ENCODE results near the gene TEDC1. TPM values are rescaled to one million over a fixed set of nuclear protein-coding genes. Genes with fewer than 3 reads are reported as not detected.

TEDC1 gene
- polyA plus RNA-seq, 3 donors = 4.6 to 8.1 (median 6.6) TPM

DNA sequence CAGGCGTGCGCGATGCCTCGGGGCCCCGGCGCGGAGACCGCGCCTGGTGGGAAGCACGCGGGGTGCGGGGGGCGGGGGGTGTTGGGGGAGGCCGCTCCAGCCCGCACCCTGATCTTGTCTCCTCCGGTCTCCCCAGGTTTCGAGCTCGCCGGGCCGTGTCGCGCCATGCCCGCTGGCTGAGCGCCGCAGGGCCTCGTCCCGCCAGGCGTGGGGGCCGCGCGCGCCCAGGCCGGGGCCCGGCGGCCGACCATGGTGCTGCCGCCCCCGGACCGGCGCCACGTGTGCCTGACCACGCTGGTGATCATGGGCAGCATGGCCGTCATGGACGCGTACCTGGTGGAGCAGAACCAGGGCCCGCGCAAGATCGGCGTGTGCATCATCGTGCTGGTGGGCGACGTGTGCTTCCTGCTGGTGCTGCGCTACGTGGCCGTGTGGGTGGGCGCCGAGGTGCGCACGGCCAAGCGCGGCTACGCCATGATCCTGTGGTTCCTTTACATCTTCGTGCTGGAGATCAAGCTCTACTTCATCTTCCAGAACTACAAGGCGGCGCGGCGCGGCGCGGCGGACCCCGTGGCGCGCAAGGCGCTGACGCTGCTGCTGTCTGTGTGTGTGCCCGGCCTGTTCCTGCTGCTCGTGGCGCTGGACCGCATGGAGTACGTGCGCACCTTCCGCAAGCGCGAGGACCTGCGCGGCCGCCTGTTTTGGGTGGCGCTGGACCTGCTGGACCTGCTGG lies 37.7 kb downstream of the TEDC1 start:
- H3K27ac ChIP-seq (ENCODE audit: low read depth, low read length) = no peak overlapping the region
- WGBS, 3 donors = 13 to 29% (median 14%) methylated on average over 72 to 89 of the region's 89 CpGs

DNA sequence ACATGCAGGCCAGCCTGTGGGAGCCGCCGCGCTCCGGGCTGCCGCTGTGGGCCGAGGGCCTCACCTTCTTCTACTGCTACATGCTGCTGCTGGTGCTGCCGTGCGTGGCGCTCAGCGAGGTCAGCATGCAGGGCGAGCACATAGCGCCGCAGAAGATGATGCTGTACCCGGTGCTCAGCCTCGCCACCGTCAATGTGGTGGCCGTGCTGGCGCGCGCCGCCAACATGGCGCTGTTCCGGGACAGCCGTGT lies 38.2 kb downstream of the TEDC1 start:
- no peak overlapping the region for H3K27ac ChIP-seq (ENCODE audit: low read depth, low read length)
- WGBS, 3 donors = 32 to 58% (median 42%) methylated on average over 20 to 24 of the region's 24 CpGs

DNA sequence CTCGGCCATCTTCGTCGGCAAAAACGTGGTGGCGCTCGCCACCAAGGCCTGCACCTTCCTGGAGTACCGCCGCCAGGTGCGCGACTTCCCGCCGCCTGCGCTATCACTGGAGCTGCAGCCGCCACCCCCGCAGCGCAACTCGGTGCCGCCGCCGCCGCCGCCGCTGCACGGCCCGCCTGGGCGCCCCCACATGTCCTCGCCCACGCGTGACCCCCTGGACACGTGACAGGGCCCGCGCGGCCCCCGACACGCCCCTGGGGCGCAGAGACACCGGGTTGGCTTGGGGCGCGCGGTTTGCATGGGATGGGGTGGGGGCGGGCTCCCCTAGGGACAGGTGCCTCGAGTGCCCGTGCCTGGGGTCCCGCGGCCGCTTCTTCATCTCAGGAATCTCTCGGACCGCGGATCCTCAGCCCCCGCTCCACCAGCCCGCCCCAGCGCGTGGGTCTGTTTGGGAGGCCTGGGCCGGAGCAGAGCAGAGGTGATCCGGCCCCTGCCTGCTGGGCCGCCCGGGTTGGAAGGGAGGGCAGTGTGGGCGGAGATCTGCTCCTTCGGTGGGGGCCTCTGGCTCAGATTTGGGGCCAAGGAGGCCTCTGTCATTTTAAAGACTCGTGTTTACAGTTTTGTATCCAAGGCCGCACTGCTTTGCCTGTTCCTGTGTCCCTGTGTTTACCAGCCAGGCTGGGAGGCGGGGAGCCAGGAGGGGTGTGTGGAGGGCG lies 38.7 kb downstream of the TEDC1 start:
- WGBS, 3 donors = 35 to 65% (median 35%) methylated on average over 54 to 63 of the region's 63 CpGs
- H3K27ac ChIP-seq (ENCODE audit: low read depth, low read length) = no peak overlapping the region

DNA sequence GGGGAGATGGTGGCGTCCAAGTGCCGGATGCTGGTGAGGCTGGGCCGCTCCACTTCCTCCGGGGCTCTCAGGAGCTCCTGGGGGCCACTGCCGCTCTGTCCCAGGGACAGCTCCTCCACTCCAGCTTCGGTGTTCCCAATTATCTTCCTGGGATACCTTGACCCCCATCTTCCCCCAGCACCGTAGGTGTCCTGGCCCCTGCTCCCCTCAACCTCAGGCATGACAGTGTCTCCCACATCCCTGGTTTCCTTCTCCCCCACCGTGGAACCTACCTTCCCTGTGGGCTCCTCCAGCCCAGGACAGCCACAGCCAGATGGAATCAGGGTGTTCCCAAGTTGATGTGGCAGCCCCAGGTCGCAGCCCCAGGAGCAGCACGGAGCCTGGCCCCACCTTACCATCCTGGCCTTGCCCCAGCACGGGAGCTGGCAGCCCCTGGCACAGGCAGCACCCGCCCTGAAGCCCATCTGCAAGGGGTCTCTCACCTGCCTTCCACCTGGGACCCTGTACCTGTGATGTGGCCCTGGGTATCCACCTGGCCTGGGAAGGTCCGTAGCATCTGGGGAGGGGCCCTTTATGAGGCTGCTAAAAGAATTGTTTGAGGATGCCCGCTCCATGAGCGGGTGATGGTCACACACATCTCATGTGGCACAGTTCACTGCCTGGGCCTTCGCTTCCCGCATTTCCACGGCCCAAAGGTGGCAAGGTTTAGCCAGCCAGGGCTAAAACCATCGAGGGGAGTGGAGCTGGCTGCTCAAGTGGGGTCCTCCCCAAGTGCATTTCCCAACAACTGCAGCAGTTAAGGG lies 39.4 kb downstream of the TEDC1 start:
- 61 to 78% (median 75%) methylated on average over 19 of the region's 19 CpGs for WGBS, 3 donors
- no peak overlapping the region for H3K27ac ChIP-seq (ENCODE audit: low read depth, low read length)

DNA sequence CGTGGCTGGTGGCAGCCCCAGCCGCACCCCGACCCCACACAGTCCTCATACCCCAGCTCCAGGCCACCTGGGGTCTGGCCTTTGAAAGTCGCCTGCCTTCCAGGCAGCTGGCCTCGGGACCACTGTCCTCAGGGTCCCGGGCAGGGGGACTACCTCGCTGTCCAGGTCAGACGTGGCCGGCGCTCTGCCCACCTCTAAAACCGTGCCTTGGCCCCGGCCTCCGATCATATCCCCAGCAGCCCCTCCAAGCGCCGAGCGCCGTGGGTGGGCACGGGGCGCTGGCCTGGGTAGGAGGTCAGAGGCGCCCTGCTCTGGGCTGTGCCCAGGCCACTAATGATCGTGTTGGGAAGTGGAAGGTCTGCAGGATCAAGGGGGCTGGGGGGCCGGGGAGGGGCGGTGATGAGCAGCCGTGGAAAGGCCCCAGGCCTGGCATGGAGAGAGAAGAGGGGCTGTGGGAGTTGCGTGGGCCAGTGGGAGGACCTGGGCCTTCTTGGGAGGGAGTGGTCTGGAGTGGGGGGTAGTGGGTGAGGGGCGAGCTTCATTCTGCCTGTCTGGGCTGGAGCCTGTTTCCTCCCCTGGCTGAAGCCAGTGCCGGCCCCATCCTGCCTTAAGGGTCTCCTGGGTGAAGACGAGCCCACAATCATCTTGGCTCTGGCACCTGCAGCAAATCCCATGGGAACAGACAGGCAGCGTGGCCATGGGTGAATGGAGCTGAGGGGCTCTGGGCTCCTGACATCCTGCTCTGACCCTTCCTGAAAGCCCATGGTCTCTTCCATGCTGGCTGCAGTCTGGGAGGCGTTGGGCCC lies 40.2 kb downstream of the TEDC1 start:
- 92 to 95% (median 92%) methylated on average over 30 of the region's 30 CpGs for WGBS, 3 donors
- H3K27ac ChIP-seq (ENCODE audit: low read depth, low read length) = no peak overlapping the region

DNA sequence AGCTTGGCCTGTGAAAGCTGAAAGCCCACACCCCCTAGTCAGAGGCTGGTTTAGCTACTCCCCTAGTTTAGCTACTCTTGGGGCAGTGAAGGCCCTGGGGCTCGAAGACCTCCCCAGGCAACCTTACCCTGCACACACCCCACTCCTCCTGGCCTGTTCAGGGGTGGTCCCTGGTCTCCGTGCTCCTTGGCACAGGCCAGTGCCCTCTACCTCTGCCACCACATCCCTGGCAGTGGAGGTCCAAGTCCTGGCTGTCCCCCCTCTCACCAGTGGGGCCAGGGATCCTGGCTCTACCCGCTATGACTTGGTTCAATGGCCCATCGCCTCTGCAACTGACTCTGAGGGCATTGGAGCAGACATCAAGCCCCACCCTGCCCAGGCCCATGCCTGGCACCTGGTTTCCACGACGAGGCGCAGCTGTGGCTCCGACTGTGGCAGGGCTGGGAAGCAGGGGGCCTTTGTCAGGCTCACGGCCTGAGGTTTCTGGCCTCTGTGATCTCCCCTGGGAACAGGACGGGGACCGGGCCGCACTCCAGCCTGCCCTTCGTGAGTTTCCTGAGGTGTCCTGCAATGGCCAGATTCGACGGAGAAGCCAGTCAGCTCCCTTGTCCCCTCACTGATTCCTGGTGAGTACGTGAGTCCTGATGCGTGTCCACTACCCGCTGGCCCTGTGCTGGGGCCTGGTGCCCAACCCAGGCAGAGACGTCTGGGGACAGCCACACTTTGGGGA lies 41.0 kb downstream of the TEDC1 start:
- H3K27ac ChIP-seq (ENCODE audit: low read depth, low read length) = no peak overlapping the region
- WGBS, 3 donors = 84 to 86% (median 85%) methylated on average over 19 of the region's 19 CpGs

DNA sequence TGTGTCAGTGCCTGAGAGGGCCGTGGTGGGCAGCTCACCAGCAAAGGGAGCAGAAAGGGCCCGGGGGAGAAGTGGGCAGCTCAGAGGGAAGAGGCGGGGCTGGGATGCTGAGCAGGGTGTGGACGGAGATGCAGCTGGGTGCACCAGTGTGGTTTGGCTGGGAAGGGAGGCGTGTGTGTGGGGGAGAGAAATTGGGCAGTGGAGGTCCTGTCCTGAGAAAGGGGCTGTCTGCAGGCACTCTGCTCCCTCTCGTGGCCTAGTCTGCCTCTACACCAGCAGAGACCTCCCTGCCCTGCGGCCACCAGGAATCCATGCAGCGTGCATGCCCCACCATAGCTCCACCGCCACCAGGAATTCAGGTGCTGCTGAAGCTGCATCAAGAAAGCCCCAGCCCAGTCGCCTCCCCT lies 41.7 kb downstream of the TEDC1 start:
- WGBS, 3 donors = 56 to 67% (median 60%) methylated on average over 9 to 10 of the region's 10 CpGs
- H3K27ac ChIP-seq (ENCODE audit: low read depth, low read length) = no peak overlapping the region

DNA sequence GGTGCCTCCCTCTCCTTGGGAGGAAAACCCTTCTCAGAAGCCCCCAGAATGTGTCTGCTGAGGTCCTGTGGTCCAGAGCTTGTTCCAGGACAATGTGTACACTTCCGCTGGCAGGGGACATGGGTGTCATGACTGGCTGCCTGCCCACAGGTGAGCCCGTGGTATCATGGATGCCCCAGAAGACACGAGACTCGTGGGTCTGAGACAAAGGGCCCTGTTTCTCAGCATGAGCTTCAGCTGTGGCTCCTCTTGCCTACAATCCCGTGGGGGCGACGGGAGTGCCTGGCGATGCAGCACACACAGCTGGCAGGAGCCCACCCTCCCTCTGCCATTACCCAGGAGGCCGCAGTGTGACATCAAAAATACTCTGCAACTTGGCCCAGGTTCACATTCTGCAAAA lies 42.3 kb downstream of the TEDC1 start:
- 72 to 87% (median 81%) methylated on average over 9 of the region's 9 CpGs for WGBS, 3 donors

DNA sequence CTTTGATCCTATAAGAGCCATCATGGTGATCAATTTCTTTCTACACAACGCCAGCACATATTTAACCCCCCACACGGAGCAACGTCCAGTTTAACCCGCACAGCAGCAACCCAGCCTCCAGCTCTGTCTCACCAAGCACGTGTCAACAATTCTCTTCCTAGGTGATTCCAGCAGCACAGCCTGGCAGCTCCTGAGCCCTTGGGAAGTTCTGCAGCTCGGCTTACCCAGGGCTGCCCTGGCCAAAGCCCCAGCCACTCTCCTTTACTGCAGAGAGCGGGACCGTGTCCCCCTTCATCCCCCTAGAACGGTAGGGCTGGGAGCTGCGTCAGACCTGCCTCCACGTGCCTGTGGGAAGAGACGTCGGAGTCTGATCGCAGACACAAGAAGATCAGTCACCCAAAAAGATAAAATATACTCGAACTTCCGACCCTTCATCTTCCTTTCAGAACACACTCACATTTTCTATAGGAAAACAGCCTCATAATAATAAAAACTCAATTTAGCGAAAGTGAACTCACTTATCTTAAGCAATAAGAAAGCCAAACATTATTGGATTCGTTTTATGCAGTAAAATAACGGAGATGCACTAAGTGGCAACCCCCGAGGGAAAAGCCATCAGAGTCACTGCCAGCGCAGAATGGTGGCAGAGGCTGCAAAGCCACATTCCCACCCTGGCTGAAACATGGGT lies 42.9 kb downstream of the TEDC1 start:
- WGBS, 3 donors = 66 to 74% (median 70%) methylated on average over 21 of the region's 21 CpGs
- no peak overlapping the region for H3K27ac ChIP-seq (ENCODE audit: low read depth, low read length)

More for the DNA sequence above, 42.3 kb downstream of the TEDC1 start:
- no peak overlapping the region for H3K27ac ChIP-seq (ENCODE audit: low read depth, low read length)

DNA sequence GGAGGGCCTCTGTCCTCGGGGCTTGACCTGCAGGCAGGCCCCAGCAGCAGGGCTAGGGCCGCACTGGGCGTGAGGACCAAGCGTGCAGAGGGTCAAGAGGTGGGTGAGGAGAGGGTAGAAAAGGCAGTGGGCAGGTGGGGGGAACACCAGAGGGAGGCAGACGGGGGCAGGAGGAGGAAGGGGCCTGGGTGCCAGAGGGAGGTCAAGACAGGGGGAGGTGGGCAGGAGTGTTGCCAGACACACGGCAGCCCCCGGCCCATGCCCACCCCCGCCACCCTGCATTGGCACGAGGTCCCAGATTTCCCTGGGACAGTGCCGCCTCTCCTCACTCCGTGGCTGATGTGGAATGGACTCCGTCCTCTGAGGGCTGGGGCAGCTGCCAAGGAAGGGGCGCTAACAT lies 43.5 kb downstream of the TEDC1 start:
- H3K27ac ChIP-seq (ENCODE audit: low read depth, low read length) = no peak overlapping the region
- 58 to 63% (median 61%) methylated on average over 12 to 13 of the region's 13 CpGs for WGBS, 3 donors

DNA sequence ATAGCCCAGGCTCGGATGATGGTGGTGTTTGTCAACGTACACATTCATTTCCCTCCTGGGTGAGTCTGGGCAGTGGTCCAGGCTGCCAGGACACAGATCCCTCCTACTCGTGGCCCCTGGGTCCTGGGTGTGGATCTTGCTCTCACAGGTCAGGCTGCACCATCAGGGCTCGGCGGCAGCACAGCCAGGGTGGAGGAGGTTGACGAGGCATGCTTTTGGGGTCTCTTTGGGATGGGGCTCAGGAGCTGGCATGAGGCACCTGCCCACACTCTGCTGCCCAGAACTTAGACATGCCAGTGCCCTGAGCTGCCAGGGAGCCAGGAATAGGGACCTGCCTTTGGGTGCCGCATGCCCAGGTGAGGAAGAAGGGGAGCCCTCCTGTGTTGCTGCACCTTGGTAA lies 45.0 kb downstream of the TEDC1 start:
- WGBS, 3 donors = 75 to 79% (median 78%) methylated on average over 7 of the region's 7 CpGs
- no peak overlapping the region for H3K27ac ChIP-seq (ENCODE audit: low read depth, low read length)

DNA sequence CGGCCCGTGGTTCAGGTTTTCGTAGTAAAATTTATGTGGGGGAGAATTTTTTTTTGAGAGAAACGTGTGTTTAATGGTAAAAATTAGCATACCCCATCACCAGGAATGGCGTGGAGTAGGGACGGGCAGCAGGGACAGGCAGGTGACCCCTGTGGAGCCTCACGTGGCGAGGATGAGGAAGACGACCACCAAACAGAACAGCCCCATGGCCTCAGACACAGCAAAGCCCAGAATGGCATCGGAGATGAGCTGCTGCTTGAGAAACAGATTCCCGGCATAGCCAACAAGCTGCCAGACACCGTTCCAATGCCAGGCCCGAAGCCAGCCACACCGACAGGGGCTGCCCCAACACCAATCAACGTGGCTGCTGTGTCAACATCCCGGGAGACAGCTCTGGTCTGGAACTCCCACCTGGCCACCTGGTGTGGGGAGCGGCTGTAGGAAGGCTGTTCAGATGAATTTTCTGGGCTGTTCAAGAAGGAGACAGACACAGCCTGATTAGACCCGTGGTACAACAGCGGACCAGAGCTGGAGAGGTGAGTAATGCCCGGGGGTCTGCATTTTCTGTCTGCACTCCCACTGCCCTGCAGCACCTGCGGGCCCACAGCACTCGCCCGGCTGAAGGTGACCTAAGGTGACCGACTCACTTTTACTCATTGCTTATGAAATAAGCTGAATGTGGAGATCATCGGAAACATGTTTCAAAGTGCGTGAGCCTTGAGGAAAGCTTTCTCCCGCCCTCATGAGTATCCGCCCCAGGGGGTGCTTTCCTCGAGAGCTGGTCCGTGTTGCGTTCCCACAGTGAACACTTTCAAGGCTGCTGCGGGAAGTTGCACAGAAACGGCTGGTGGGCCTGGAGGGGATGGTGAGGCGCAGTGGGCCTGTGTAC lies 45.9 kb downstream of the TEDC1 start:
- H3K27ac ChIP-seq (ENCODE audit: low read depth, low read length) = no peak overlapping the region
- WGBS, 3 donors = 68 to 80% (median 79%) methylated on average over 34 of the region's 34 CpGs

DNA sequence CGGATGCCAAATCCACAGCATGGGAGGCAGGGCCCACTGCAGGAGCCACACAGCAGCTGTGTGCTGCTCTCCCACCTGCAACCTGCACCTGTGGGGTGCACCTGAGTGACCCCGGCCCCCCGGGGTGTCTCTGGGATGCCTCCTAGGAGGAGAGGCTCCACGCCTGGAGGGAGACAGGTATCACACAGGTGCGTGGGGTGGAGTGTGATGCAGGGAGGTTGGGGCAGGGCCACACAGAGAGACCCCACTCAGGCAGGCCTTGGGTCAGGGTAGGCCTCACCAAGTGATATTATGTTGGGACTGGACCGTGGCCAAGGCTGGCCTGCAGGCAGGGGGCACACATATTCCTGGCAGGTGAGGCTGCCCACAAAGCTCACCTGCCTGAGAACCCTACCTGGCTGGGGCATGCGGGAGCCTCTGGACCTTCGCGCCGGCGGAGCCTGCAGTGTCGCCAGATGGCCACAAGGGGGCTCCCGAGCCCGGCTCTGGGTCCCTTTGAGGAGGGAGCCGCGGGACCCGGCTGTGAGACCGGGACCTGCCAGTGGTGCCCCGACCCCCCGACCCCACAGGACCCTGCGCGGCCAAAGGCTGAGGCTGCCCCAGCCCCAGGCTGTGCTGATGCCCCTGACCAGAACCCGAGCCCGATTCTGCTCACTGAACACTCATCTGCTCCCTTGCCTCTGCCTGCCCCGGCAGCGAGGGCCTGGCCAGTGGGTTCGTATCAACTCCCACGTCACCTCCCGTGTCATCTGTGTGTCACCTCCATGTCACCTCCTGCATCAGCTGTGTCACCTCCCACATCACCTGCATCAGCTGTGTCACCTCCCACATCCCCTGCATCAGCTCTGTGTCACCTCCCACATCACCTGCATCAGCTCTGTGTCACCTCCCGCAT lies 46.8 kb downstream of the TEDC1 start:
- 16 to 25% (median 22%) methylated on average over 22 to 30 of the region's 30 CpGs for WGBS, 3 donors
- no peak overlapping the region for H3K27ac ChIP-seq (ENCODE audit: low read depth, low read length)

DNA sequence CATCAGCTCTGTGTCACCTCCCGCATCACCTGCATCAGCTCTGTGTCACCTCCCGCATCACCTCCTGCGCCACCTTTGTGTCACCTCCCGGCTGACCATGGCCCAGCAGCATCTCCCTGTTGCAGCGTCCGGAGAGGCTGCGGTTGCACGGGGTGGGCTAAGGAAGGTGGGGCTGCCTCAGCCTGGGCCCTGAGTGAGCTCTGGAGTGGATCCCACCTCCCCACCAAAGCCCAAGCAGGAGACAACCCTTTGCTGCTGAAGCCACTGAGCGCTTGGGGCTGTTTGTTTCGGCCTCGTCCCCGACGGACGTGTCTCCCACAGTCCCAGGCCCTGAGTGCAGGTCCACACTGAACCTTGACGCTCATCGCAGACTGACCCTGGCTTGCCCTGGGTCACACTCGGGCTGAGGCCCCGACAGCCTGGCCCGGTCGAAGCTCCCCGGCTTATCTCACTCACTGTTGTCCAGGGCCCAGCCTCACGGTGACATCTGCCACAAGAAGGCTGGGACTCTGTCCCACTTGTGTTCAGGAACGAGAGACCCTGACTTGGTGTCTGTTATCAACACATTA lies 47.5 kb downstream of the TEDC1 start:
- 74 to 89% (median 89%) methylated on average over 23 of the region's 23 CpGs for WGBS, 3 donors

DNA sequence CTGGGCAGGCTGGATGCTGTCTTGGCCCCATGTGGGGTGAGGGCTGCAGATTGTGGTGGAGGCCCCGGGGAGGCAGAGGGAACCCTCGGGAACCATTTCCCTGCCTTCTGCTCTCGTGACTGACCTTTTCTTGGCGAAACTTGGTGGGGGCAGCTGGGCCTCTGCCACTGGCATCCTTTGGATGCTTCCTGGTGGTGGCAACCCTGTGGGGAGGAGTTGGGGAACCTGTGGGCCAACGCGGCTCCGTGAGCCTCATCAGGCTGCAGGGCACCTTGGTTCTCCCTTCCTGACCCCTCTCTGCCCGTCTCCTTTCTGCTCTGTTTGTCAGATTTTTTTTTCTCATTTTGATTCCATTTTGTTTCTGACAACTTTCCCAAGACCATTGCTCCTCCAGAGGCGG lies 49.8 kb downstream of the TEDC1 start:
- WGBS, 3 donors = 66 to 79% (median 79%) methylated on average over 9 of the region's 9 CpGs
- no peak overlapping the region for H3K27ac ChIP-seq (ENCODE audit: low read depth, low read length)

More for the DNA sequence above, 47.5 kb downstream of the TEDC1 start:
- no peak overlapping the region for H3K27ac ChIP-seq (ENCODE audit: low read depth, low read length)
